H1 (cell line): ENCODE measurements around the gene SLC30A9.

ENCODE experiments used
- CBX8 ChIP-seq: fragments of 300-800, 300-1000 bp; sonication (generic); IDR thresholded peaks from 2 replicates; pipeline ENCODE4 v1.7.1; 2016; ENCODE audit warnings: low read depth, low read length, borderline replicate concordance
- EZH2 ChIP-seq: fragments of 200-600 bp; sonication (generic); IDR thresholded peaks from 2 replicates; pipeline ENCODE4 v1.7.1; 2012; ENCODE audit warnings: low read depth, mild to moderate bottlenecking, moderate library complexity, low read length, inconsistent platforms; ENCODE audit not compliant: severe bottlenecking
- FOSL1 ChIP-seq: IDR thresholded peaks from 2 replicates; pipeline ENCODE4 v1.6.1; 2011; ENCODE audit warnings: mild to moderate bottlenecking, low read depth, low read length, moderate library complexity; ENCODE audit not compliant: insufficient read depth
- NRF1 ChIP-seq: IDR thresholded peaks from 2 replicates; pipeline ENCODE4 v1.6.1; 2011; ENCODE audit warnings: mild to moderate bottlenecking, low read depth, low read length, improper control_type of control experiment
- POLR2A ChIP-seq, 2 experiments: IDR thresholded peaks; 1 replicate in 1 of 2; 2 replicates in 1 of 2; pipeline ENCODE4 v1.6.1; 2011; ENCODE audit warnings: low read depth in 2 of 2, low read length in 2 of 2, mild to moderate bottlenecking in 2 of 2; ENCODE audit errors: control extremely low read depth in 1 of 2
- YY1 ChIP-seq: IDR thresholded peaks from 2 replicates; pipeline ENCODE4 v1.6.1; 2011; ENCODE audit warnings: low read depth, mild to moderate bottlenecking, low read length
- ZNF274 ChIP-seq: IDR thresholded peaks from 2 replicates; pipeline ENCODE4 v1.7.0; 2012; ENCODE audit warnings: low read length, borderline replicate concordance; ENCODE audit errors: extremely low read depth

- TF ChIP-seq FOSL1 (no peak), POLR2A (IDR thresholded peaks at IDR 0.05; ENCODE audit: control extremely low read depth in 1 of 2, low read depth in 2 of 2, low read length in 2 of 2) (no peak), CBX8 (no peak), EZH2 (no peak), NRF1 (no peak), ZNF274 (no peak), YY1 (no peak)
Measured at GRCh38 chr4:42122237-42122636, 131.9 kb downstream of the SLC30A9 start.
